ENCODE data around the gene CCDC102A. TPM values are rescaled to one million over a fixed set of nuclear protein-coding genes. Genes with fewer than 3 reads are reported as not detected.

The CCDC102A gene
- total and polyA plus RNA-seq, 2 of the 13 experiments (the other 11 are each of a cell fraction or from before 2014, with no cell fraction given): 2.1 to 2.8 TPM

DNA sequence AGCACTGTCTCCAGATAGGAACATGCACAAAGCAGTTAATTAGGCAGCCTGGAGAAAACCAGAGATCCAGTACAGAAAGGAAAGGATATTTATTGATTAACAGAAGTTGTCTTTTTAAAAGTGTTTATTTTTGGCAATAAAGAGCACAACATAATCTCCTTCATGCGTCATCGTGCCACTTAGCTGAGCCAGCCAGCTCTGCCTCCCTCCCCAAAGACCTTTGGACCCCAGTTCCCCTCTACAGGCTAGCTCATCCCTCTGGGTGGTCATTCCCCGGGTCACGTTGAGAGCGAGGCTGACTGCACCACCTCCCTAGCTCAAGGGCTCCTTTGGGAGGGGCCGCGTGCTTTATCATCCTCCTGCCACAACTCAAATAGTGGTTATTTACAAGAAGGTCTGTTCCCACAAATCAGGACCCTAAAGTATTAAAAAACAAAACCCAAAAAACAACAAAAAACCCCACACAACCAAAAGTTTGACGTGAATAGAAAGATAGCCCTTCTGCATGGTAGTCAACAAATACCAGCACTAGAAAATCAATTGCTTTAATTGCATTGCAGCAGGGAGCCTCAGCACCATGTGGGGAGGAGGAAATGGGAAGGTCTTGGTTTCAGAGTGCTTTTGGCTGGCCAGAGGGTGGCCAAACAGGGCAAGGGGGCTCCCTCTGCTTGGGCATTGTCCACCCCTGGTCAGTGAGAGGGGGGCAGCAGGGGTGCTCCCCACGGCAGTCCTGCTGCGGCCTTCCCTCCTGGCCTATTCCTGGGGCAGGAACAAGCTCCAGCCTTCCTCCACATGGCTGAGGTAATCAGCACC is 64.3 kb downstream of the CCDC102A start (continued):
- TF ChIP-seq TOPORS (CRISPR knock-in tag; IDR thresholded peaks at IDR 0.05): no peak
- TF ChIP-seq PAF1 (CRISPR knock-in tag; IDR thresholded peaks at IDR 0.05): no peak
- TF ChIP-seq, protein P1, sequence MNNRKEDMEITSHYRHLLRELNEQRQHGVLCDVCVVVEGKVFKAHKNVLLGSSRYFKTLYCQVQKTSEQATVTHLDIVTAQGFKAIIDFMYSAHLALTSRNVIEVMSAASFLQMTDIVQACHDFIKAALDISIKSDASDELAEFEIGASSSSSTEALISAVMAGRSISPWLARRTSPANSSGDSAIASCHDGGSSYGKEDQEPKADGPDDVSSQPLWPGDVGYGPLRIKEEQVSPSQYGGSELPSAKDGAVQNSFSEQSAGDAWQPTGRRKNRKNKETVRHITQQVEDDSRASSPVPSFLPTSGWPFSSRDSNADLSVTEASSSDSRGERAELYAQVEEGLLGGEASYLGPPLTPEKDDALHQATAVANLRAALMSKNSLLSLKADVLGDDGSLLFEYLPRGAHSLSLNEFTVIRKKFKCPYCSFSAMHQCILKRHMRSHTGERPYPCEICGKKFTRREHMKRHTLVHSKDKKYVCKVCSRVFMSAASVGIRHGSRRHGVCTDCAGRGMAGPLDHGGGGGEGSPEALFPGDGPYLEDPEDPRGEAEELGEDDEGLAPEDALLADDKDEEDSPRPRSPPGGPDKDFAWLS (CRISPR knock-in tag; IDR thresholded peaks at IDR 0.05; ENCODE audit: borderline replicate concordance): no peak
- TF ChIP-seq NFKB2 (CRISPR knock-in tag; IDR thresholded peaks at IDR 0.05; ENCODE audit: borderline replicate concordance): peak; percentile 50; the same call in 1 of the 2 replicates
- TF ChIP-seq TBL1XR1 (IDR thresholded peaks at IDR 0.05; ENCODE audit: borderline replicate concordance, low read length, partially characterized antibody): no peak
- no peak; the same call in 1 of the 2 replicates for TF ChIP-seq TARDBP (CRISPR knock-in tag; IDR thresholded peaks at IDR 0.05)
- TF ChIP-seq GTF2F1 (IDR thresholded peaks at IDR 0.05; ENCODE audit: low read length): no peak
- TF ChIP-seq, protein P2, sequence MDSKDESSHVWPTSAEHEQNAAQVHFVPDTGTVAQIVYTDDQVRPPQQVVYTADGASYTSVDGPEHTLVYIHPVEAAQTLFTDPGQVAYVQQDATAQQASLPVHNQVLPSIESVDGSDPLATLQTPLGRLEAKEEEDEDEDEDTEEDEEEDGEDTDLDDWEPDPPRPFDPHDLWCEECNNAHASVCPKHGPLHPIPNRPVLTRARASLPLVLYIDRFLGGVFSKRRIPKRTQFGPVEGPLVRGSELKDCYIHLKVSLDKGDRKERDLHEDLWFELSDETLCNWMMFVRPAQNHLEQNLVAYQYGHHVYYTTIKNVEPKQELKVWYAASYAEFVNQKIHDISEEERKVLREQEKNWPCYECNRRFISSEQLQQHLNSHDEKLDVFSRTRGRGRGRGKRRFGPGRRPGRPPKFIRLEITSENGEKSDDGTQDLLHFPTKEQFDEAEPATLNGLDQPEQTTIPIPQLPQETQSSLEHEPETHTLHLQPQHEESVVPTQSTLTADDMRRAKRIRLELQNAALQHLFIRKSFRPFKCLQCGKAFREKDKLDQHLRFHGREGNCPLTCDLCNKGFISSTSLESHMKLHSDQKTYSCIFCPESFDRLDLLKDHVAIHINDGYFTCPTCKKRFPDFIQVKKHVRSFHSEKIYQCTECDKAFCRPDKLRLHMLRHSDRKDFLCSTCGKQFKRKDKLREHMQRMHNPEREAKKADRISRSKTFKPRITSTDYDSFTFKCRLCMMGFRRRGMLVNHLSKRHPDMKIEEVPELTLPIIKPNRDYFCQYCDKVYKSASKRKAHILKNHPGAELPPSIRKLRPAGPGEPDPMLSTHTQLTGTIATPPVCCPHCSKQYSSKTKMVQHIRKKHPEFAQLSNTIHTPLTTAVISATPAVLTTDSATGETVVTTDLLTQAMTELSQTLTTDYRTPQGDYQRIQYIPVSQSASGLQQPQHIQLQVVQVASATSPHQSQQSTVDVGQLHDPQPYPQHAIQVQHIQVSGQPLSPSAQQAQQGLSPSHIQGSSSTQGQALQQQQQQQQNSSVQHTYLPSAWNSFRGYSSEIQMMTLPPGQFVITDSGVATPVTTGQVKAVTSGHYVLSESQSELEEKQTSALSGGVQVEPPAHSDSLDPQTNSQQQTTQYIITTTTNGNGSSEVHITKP (CRISPR knock-in tag; IDR thresholded peaks at IDR 0.05; ENCODE audit: low read depth): peak; percentile 91
- TF ChIP-seq AHR (CRISPR knock-in tag; IDR thresholded peaks at IDR 0.05): no peak
- TF ChIP-seq, protein P3, sequence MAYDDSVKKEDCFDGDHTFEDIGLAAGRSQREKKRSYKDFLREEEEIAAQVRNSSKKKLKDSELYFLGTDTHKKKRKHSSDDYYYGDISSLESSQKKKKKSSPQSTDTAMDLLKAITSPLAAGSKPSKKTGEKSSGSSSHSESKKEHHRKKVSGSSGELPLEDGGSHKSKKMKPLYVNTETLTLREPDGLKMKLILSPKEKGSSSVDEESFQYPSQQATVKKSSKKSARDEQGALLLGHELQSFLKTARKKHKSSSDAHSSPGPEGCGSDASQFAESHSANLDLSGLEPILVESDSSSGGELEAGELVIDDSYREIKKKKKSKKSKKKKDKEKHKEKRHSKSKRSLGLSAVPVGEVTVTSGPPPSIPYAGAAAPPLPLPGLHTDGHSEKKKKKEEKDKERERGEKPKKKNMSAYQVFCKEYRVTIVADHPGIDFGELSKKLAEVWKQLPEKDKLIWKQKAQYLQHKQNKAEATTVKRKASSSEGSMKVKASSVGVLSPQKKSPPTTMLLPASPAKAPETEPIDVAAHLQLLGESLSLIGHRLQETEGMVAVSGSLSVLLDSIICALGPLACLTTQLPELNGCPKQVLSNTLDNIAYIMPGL (CRISPR knock-in tag; IDR thresholded peaks at IDR 0.05; ENCODE audit: borderline replicate concordance in 1 of 2, low read depth in 1 of 2): no peak; a peak in 1 of 4 replicates
- TF ChIP-seq TRIM24 (CRISPR knock-in tag; IDR thresholded peaks at IDR 0.05): no peak
- peak; percentile 68 for TF ChIP-seq TEAD3 (CRISPR knock-in tag; optimal IDR thresholded peaks at IDR 0.05; ENCODE audit: borderline replicate concordance)
- no peak; the same call in 1 of the 2 replicates for TF ChIP-seq MBD4 (IDR thresholded peaks at IDR 0.05; ENCODE audit: borderline replicate concordance, low read length)
- no peak for TF ChIP-seq ETV6 (CRISPR knock-in tag; conservative IDR thresholded peaks at IDR 0.05)
- peak; percentile 40; the same call in 1 of the 2 replicates for TF ChIP-seq PHF8 (CRISPR knock-in tag; IDR thresholded peaks at IDR 0.05)
- peak; percentile 93 for TF ChIP-seq GATAD2A (CRISPR knock-in tag; IDR thresholded peaks at IDR 0.05)
- no peak for TF ChIP-seq ZNF251 (CRISPR knock-in tag; IDR thresholded peaks at IDR 0.05)
- peak; percentile 97 for TF ChIP-seq HNF4A (CRISPR knock-in tag; IDR thresholded peaks at IDR 0.05)
- peak; percentile 58; the same call in 1 of the 2 replicates for TF ChIP-seq MEIS2 (CRISPR knock-in tag; IDR thresholded peaks at IDR 0.05)
- no peak for TF ChIP-seq CBFB (CRISPR knock-in tag; IDR thresholded peaks at IDR 0.05)
- TF ChIP-seq RFX3 (CRISPR knock-in tag; IDR thresholded peaks at IDR 0.05): no peak
- TF ChIP-seq THAP11 (CRISPR knock-in tag; IDR thresholded peaks at IDR 0.05): peak; percentile 60
- peak; percentile 73 for TF ChIP-seq FOXA3 (CRISPR knock-in tag; IDR thresholded peaks at IDR 0.05)
- peak; percentile 70; the same call in 1 of the 2 replicates for TF ChIP-seq SAFB2 (CRISPR knock-in tag; IDR thresholded peaks at IDR 0.05; ENCODE audit: borderline replicate concordance, low read depth)
- peak; percentile 59 for TF ChIP-seq ZNF337 (CRISPR knock-in tag; IDR thresholded peaks at IDR 0.05; ENCODE audit: borderline replicate concordance, low read depth)

All from HepG2 (cell line).